Measurements from ENCODE around the gene WDR70.

The WDR70 gene

GRCh38 chr5:37494756-37495155 is 115.6 kb downstream of the WDR70 start:
- DNase-seq: no peak
- Histone ChIP-seq H3K27me3 (ENCODE audit: insufficient read depth, low read depth, severe bottlenecking) (no peaks in the 10 kb centered on the region), H3K9me3 (ENCODE audit: severe bottlenecking) (no peaks in the 10 kb centered on the region), H3K27ac (no peak overlapping the region), H3K4me3 (ENCODE audit: low read depth, low read length) (no peak overlapping the region), H3K36me3 (peaks cover 2% of the 10 kb centered on the region; the same call in 1 of the 2 replicates)
- TF ChIP-seq CTCF (IDR thresholded peaks at IDR 0.05; ENCODE audit: low read depth, low read length): no peak

DNA sequence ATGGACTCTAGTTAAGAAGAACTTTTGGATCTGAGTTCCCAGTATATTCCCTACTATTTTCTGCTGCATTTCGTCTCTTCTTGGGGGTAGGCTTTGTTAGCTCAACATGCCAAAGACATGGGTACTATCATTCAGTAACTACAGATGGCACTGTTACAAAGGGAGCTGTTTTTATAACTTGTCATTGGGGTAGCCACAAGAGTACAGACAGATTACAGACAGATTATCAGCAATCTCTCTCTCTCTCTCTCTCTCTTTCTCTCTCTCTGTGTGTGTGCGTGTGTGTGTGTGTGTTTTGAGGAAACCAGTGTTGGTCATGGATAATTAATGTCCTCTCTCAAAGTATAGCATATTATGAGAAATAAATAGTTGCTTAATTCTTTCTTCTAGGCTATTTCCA is 116.1 kb downstream of the WDR70 start:
- H3K27me3 ChIP-seq (ENCODE audit: insufficient read depth, low read depth, severe bottlenecking): no peaks in the 10 kb centered on the region
- H3K27ac ChIP-seq: no peak overlapping the region
- no peak; the same call in 1 of the 2 replicates for TF ChIP-seq CTCF (IDR thresholded peaks at IDR 0.05; ENCODE audit: low read depth, low read length)
- H3K36me3 ChIP-seq: peaks cover 2% of the 10 kb centered on the region; the same call in 1 of the 2 replicates
- no peak overlapping the region for H3K4me3 ChIP-seq (ENCODE audit: low read depth, low read length)
- H3K9me3 ChIP-seq (ENCODE audit: severe bottlenecking): no peaks in the 10 kb centered on the region
- no peak for DNase-seq

DNA sequence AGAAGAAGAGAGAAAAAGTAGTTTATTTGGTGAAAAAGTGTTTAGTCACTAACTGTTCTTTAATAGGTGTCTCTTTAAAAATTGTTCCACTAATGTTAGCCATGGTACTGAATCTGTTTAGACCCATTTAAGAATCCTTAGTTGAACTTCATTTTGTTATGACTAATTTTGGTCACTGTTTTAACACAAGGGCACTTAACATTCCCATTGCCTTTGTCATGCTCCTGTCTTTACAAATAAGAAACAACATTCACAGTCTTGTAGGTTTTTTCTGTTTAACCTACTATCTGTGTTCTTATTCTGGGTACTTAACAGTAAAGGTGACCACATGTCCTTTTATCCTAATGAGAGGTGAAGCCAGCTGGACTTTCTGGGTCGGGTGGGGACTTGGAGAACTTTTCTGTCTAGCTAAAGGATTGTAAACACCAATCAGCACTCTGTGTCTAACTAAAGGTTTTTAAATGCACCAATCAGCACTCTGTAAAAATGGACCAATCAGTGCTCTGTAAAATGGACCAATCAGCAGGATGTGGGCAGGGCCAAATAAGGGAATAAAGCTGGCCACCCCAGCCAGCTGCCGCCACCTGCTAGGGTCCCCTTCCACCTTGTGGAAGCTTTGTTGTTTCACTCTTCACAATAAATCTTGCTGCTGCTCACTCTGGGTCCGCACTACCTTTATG is 116.7 kb downstream of the WDR70 start:
- H3K36me3 ChIP-seq: peaks cover 2% of the 10 kb centered on the region; the same call in 1 of the 2 replicates
- no peak for DNase-seq
- H3K27me3 ChIP-seq (ENCODE audit: insufficient read depth, low read depth, severe bottlenecking): no peaks in the 10 kb centered on the region

DNA sequence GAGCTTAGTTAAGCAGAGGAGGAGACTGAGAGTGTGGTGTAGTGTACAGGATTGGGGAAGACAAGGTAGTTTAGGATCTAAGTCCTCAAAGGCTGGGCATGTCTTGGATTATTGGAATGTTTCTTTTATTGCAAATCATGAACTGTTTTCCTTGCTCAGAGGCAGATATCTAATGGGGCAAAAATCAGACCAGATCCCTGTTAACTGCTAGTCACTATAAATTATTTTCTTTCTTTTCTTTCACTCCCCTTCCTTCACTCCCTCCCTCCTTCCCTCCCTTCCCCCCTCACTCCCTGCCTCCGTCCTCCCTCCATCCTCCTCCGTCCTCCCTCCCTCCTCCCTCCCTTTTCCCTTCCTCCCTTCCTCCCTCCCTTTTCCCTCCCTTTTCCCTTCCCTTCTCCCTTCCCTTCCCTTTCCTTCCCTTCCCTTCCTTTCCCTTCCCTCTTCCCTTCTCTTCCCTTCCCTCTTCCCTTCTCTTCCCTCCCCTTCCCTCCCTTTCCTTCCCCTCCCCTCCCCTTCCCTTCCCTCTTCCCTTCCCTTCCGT is 117.9 kb downstream of the WDR70 start:
- no peak for TF ChIP-seq CTCF (IDR thresholded peaks at IDR 0.05; ENCODE audit: low read depth, low read length)
- H3K27me3 ChIP-seq (ENCODE audit: insufficient read depth, low read depth, severe bottlenecking): no peaks in the 10 kb centered on the region
- no peak overlapping the region for H3K4me3 ChIP-seq (ENCODE audit: low read depth, low read length)
- no peak for DNase-seq
- H3K9me3 ChIP-seq (ENCODE audit: severe bottlenecking): no peaks in the 10 kb centered on the region
- peaks cover 2% of the 10 kb centered on the region; the same call in 1 of the 2 replicates for H3K36me3 ChIP-seq
- no peak overlapping the region for H3K27ac ChIP-seq

More for the DNA sequence above, 116.7 kb downstream of the WDR70 start:
- Histone ChIP-seq H3K9me3 (ENCODE audit: severe bottlenecking) (no peaks in the 10 kb centered on the region), H3K4me3 (ENCODE audit: low read depth, low read length) (no peak overlapping the region), H3K27ac (no peak overlapping the region)
- no peak for TF ChIP-seq CTCF (IDR thresholded peaks at IDR 0.05; ENCODE audit: low read depth, low read length)

GRCh38 chr5:37501152-37501551 is 122.0 kb downstream of the WDR70 start:
- no peak overlapping the region for H3K27ac ChIP-seq
- DNase-seq: no peak
- no peaks in the 10 kb centered on the region for H3K27me3 ChIP-seq (ENCODE audit: insufficient read depth, low read depth, severe bottlenecking)
- no peak for TF ChIP-seq CTCF (IDR thresholded peaks at IDR 0.05; ENCODE audit: low read depth, low read length)
- H3K4me3 ChIP-seq (ENCODE audit: low read depth, low read length): no peak overlapping the region
- H3K36me3 ChIP-seq: peaks cover 2% of the 10 kb centered on the region; the same call in 1 of the 2 replicates
- H3K9me3 ChIP-seq (ENCODE audit: severe bottlenecking): no peaks in the 10 kb centered on the region

Data from WERI-Rb-1 (cell line).